Suprapubic skin (tissue), 3 donors: Measurements from ENCODE around the gene KCNIP4.

Experiments
- EP300 ChIP-seq: sonication (generic); formaldehyde crosslinking; IDR thresholded peaks from one replicate; pipeline ENCODE4 v1.6.1; 2017; ENCODE audit warnings: antibody characterized with exemption
- TF ChIP-seq, protein P1 (sequence below), 2 donors: fragments of 200-600 bp in 1 of 2; fragments of 450-650 bp in 1 of 2; sonication (generic) in 1 of 2; IDR thresholded peaks; one replicate each; pipeline ENCODE4 v1.5.1; 2016 to 2019; ENCODE audit warnings: antibody characterized with exemption in 2 of 2, mild to moderate bottlenecking in 1 of 2, moderate library complexity in 1 of 2

DNA sequence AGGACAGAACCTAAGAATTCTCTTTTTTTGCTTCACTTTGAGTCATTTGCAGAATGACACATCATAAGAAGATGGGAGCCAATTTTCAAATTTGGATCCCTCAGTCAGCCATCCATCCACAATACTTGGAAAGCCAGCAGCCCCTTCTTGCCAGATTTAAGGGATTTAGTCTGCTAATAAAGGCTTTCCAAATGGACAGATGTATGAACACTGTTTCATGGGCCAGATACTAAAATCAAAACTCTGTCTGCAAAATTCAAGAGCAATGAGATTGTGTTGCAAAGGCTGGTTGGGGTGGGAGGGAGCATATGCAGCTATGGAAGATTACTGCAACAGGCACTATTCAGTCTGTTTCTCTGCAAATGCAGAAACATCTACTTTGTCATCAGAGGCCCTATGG is 37.7 kb upstream of the KCNIP4 start:
- TF ChIP-seq, protein P1, sequence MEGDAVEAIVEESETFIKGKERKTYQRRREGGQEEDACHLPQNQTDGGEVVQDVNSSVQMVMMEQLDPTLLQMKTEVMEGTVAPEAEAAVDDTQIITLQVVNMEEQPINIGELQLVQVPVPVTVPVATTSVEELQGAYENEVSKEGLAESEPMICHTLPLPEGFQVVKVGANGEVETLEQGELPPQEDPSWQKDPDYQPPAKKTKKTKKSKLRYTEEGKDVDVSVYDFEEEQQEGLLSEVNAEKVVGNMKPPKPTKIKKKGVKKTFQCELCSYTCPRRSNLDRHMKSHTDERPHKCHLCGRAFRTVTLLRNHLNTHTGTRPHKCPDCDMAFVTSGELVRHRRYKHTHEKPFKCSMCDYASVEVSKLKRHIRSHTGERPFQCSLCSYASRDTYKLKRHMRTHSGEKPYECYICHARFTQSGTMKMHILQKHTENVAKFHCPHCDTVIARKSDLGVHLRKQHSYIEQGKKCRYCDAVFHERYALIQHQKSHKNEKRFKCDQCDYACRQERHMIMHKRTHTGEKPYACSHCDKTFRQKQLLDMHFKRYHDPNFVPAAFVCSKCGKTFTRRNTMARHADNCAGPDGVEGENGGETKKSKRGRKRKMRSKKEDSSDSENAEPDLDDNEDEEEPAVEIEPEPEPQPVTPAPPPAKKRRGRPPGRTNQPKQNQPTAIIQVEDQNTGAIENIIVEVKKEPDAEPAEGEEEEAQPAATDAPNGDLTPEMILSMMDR (IDR thresholded peaks at IDR 0.05), result no peak
- TF ChIP-seq EP300, result no peak
